HG03108 (cell line): Measurements from ENCODE around the gene MB.

Experiments
- ATAC-seq: cut with Tn5 transposase; IDR thresholded peaks from one replicate; pipeline ENCODE4 v1.9.1; 2021; ENCODE audit warnings: moderate library complexity; ENCODE audit not compliant: unreplicated experiment

Gene MB

GRCh38 chr22:35597692-35598395 is 19.3 kb downstream of the MB start:
- ATAC-seq: no peak

GRCh38 chr22:35596821-35597220 is 20.3 kb downstream of the MB start:
- no peak for ATAC-seq

- no peak for ATAC-seq
These were observed 22.4 kb downstream of the MB start for GRCh38 chr22:35594686-35595085.

GRCh38 chr22:35593891-35594470 is 23.1 kb downstream of the MB start:
- ATAC-seq: no peak

- ATAC-seq: no peak
These were observed 23.8 kb downstream of the MB start for GRCh38 chr22:35593071-35593890.

GRCh38 chr22:35592418-35592967 is 24.6 kb downstream of the MB start:
- ATAC-seq: no peak

- ATAC-seq: no peak
These were observed 25.3 kb downstream of the MB start for GRCh38 chr22:35591714-35592417.

- ATAC-seq: no peak
These were observed 26.4 kb downstream of the MB start for GRCh38 chr22:35590634-35591295.

- ATAC-seq: no peak
These were observed 27.4 kb downstream of the MB start for GRCh38 chr22:35589756-35590093.

GRCh38 chr22:35589071-35589755 is 27.9 kb downstream of the MB start:
- no peak for ATAC-seq

GRCh38 chr22:35587896-35588295 is 29.2 kb downstream of the MB start:
- ATAC-seq: no peak

- ATAC-seq: no peak
These were observed 29.7 kb downstream of the MB start for GRCh38 chr22:35587447-35587870.

- ATAC-seq: no peak
These were observed 30.4 kb downstream of the MB start for GRCh38 chr22:35586771-35587170.

- ATAC-seq: no peak
These were observed 34.1 kb downstream of the MB start for GRCh38 chr22:35582861-35583670.

GRCh38 chr22:35582218-35582860 is 34.8 kb downstream of the MB start:
- ATAC-seq: no peak

GRCh38 chr22:35581023-35581413 is 36.1 kb downstream of the MB start:
- ATAC-seq: no peak

- no peak for ATAC-seq
These were observed 36.6 kb downstream of the MB start for GRCh38 chr22:35580351-35581022.
